ENCODE results near the gene HPSE2.
"Not testable (repeated sequence)": the region's sequence is repeated elsewhere in the genome, so short reads cannot be mapped to it uniquely, and the experiment has no call there.

Gene HPSE2

GRCh38 chr10:98919899-98920298 lies 315.8 kb downstream of the HPSE2 start:
- TF ChIP-seq, protein P1, sequence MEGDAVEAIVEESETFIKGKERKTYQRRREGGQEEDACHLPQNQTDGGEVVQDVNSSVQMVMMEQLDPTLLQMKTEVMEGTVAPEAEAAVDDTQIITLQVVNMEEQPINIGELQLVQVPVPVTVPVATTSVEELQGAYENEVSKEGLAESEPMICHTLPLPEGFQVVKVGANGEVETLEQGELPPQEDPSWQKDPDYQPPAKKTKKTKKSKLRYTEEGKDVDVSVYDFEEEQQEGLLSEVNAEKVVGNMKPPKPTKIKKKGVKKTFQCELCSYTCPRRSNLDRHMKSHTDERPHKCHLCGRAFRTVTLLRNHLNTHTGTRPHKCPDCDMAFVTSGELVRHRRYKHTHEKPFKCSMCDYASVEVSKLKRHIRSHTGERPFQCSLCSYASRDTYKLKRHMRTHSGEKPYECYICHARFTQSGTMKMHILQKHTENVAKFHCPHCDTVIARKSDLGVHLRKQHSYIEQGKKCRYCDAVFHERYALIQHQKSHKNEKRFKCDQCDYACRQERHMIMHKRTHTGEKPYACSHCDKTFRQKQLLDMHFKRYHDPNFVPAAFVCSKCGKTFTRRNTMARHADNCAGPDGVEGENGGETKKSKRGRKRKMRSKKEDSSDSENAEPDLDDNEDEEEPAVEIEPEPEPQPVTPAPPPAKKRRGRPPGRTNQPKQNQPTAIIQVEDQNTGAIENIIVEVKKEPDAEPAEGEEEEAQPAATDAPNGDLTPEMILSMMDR (IDR thresholded peaks at IDR 0.05; ENCODE audit: low read depth, low read length, missing control alignments) = no peak
- no peak overlapping the region for H3K4me3 ChIP-seq (replicated peaks; ENCODE audit: low read depth, low read length)
- DNase-seq (ENCODE audit: extremely low read depth, low read depth) = peak; percentile 29

- TF ChIP-seq, protein P1 (IDR thresholded peaks at IDR 0.05; ENCODE audit: low read depth, low read length, missing control alignments) = no peak
- H3K4me3 ChIP-seq (replicated peaks; ENCODE audit: low read depth, low read length) = no peak overlapping the region
These were observed 317.8 kb downstream of the HPSE2 start for GRCh38 chr10:98917828-98918227.

GRCh38 chr10:98916526-98917125 lies 319.0 kb downstream of the HPSE2 start:
- TF ChIP-seq, protein P1 (IDR thresholded peaks at IDR 0.05; ENCODE audit: low read depth, low read length, missing control alignments) = peak; percentile 30
- peak; percentile 35 for DNase-seq (ENCODE audit: extremely low read depth, low read depth)
- H3K4me3 ChIP-seq (replicated peaks; ENCODE audit: low read depth, low read length) = no peak overlapping the region

More at GRCh38 chr10:98917828-98918227, 317.8 kb downstream of the HPSE2 start:
- no peak for DNase-seq (ENCODE audit: extremely low read depth, low read depth)

DNA sequence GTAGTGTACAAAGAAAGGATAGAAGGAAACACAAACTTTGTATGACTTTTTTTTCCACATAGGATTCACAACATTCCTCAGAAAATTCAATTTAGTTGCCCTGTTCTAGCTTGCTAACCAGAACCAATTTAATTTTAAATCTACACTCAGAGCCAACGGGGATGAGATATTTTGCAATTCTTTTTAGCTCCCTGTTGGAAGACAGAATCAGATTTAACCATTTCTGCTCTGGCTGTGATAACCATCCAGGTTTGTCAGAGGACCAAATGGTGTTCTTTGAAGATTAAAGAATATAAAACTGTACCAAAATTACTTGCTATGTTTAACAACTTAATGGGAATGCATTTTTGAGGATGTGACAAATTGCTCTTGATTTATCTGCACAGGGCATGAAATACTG lies 319.7 kb downstream of the HPSE2 start:
- TF ChIP-seq, protein P1 (IDR thresholded peaks at IDR 0.05; ENCODE audit: low read depth, low read length, missing control alignments) = no peak
- DNase-seq (ENCODE audit: extremely low read depth, low read depth) = no peak
- no peak overlapping the region for H3K4me3 ChIP-seq (replicated peaks; ENCODE audit: low read depth, low read length)

DNA sequence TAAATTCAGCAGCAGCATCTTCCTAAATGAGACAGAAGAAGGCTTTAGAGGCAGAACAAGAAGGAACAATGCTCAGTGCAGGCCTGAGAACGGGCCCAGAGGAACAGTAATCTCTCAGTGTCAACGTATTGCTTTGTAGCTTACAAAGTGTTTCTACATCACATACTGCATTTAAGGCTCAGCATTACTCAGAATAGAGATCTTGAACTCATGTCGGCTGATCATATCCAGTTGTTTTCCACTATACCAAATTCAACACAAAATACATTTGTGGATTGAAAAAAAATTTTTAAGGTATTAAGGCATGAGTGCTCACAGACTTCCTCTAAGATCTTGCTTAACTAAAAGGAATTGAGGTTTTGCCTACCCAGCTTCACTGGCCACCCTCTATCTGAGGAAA lies 325.1 kb downstream of the HPSE2 start:
- no peak overlapping the region for H3K4me3 ChIP-seq (replicated peaks; ENCODE audit: low read depth, low read length)
- no peak for DNase-seq (ENCODE audit: extremely low read depth, low read depth)
- TF ChIP-seq, protein P1 (IDR thresholded peaks at IDR 0.05; ENCODE audit: low read depth, low read length, missing control alignments) = no peak

GRCh38 chr10:98910048-98910447 lies 325.6 kb downstream of the HPSE2 start:
- DNase-seq (ENCODE audit: extremely low read depth, low read depth) = no peak
- no peak overlapping the region for H3K4me3 ChIP-seq (replicated peaks; ENCODE audit: low read depth, low read length)
- TF ChIP-seq, protein P1 (IDR thresholded peaks at IDR 0.05; ENCODE audit: low read depth, low read length, missing control alignments) = no peak

- DNase-seq (ENCODE audit: extremely low read depth, low read depth) = no peak
- no peak overlapping the region for H3K4me3 ChIP-seq (replicated peaks; ENCODE audit: low read depth, low read length)
- TF ChIP-seq, protein P1 (IDR thresholded peaks at IDR 0.05; ENCODE audit: low read depth, low read length, missing control alignments) = no peak
These were observed 326.8 kb downstream of the HPSE2 start for GRCh38 chr10:98908868-98909267.

DNA sequence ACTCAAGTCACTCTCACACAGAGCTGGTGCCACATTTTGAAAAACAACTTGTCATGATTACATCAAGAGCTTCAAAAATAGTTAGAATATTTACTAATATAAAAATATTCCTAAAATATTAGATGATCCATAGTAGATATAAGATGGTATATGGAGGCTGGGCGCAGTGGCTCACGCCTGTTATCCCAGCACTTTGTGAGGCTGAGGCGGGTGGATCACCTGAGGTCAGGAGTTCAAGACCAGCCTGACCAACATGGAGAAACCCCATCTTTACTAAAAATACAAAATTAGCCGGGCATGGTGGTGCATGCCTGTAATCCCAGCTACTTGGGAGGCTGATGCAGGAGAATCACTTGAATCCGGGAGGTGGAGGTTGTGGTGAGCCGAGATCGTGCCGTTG lies 327.4 kb downstream of the HPSE2 start:
- H3K4me3 ChIP-seq (replicated peaks; ENCODE audit: low read depth, low read length); DNase-seq (ENCODE audit: extremely low read depth, low read depth): not testable (repeated sequence)

Data from HFF-Myc (cell line).